ENCODE data around the gene PRSS56. TPM values are rescaled to one million over a fixed set of nuclear protein-coding genes. Genes with fewer than 3 reads are reported as not detected.

PRSS56 gene
- total RNA-seq (2014; rRNA removed; shearing (Covaris generic)), result not detected in 2 replicates

GRCh38 chr2:232519581-232520438 lies at the start of gene PRSS56:
PRSS56 (plus strand) TSS chr2:232520388; CDS start chr2:232520599, 211 bp downstream.
- no peak for DNase-seq (ENCODE audit: low spot score)

GRCh38 chr2:232473467-232473890 lies 46.7 kb upstream of the PRSS56 start:
- DNase-seq (ENCODE audit: low spot score), result no peak

GRCh38 chr2:232476045-232476444 lies 44.1 kb upstream of the PRSS56 start:
- DNase-seq (ENCODE audit: low spot score), result no peak

GRCh38 chr2:232476791-232477190 lies 43.4 kb upstream of the PRSS56 start:
- no peak for DNase-seq (ENCODE audit: low spot score)

GRCh38 chr2:232477751-232478510 lies 42.3 kb upstream of the PRSS56 start:
- DNase-seq (ENCODE audit: low spot score), result no peak

- no peak for DNase-seq (ENCODE audit: low spot score)
Observed at GRCh38 chr2:232478571-232479340, 41.4 kb upstream of the PRSS56 start.

GRCh38 chr2:232479341-232480200 lies 40.6 kb upstream of the PRSS56 start:
- no peak for DNase-seq (ENCODE audit: low spot score)

- no peak for DNase-seq (ENCODE audit: low spot score)
Observed at GRCh38 chr2:232480201-232481190, 39.7 kb upstream of the PRSS56 start.

- DNase-seq (ENCODE audit: low spot score), result no peak
Observed at GRCh38 chr2:232481322-232482140, 38.7 kb upstream of the PRSS56 start.

- no peak for DNase-seq (ENCODE audit: low spot score)
Observed at GRCh38 chr2:232482301-232483238, 37.6 kb upstream of the PRSS56 start.

- DNase-seq (ENCODE audit: low spot score), result no peak
Observed at GRCh38 chr2:232483311-232483922, 36.8 kb upstream of the PRSS56 start.

- no peak for DNase-seq (ENCODE audit: low spot score)
Observed at GRCh38 chr2:232483923-232484627, 36.1 kb upstream of the PRSS56 start.

GRCh38 chr2:232484628-232485347 lies 35.4 kb upstream of the PRSS56 start:
- no peak for DNase-seq (ENCODE audit: low spot score)

GRCh38 chr2:232485348-232485756 lies 34.8 kb upstream of the PRSS56 start:
- no peak for DNase-seq (ENCODE audit: low spot score)

- no peak for DNase-seq (ENCODE audit: low spot score)
Observed at GRCh38 chr2:232485757-232486557, 34.2 kb upstream of the PRSS56 start.

Data from A172 (cell line).